VCaP (cell line): ENCODE data around the gene CRB2.

Source experiments
- H3K27ac ChIP-seq: fragments of 450-650 bp; 2 replicates; pipeline ENCODE4 v1.5.1; 2017
- TF ChIP-seq, protein P1 (sequence below): fragments of 450-650 bp; conservative IDR thresholded peaks from 2 replicates; pipeline ENCODE4 v1.5.1; 2017; ENCODE audit warnings: mild to moderate bottlenecking, moderate library complexity

Gene CRB2

DNA sequence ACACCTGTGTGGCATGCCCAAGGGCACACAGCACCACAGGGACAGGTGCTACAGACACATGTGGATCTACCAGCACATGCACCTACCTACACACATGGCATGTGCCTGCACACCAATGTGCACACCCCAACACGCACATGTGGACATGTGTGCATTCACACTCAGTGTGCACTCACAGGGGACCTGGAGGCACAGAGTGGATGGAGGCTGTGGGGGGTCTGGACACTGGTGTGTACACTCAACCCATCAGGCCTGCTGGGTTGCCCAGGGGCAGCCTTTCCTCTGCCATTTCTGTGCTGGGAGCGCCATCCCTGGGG is 1.7 kb downstream of the CRB2 start:
- H3K27ac ChIP-seq, result no peak overlapping the region
- TF ChIP-seq, protein P1, sequence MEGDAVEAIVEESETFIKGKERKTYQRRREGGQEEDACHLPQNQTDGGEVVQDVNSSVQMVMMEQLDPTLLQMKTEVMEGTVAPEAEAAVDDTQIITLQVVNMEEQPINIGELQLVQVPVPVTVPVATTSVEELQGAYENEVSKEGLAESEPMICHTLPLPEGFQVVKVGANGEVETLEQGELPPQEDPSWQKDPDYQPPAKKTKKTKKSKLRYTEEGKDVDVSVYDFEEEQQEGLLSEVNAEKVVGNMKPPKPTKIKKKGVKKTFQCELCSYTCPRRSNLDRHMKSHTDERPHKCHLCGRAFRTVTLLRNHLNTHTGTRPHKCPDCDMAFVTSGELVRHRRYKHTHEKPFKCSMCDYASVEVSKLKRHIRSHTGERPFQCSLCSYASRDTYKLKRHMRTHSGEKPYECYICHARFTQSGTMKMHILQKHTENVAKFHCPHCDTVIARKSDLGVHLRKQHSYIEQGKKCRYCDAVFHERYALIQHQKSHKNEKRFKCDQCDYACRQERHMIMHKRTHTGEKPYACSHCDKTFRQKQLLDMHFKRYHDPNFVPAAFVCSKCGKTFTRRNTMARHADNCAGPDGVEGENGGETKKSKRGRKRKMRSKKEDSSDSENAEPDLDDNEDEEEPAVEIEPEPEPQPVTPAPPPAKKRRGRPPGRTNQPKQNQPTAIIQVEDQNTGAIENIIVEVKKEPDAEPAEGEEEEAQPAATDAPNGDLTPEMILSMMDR, result no peak

DNA sequence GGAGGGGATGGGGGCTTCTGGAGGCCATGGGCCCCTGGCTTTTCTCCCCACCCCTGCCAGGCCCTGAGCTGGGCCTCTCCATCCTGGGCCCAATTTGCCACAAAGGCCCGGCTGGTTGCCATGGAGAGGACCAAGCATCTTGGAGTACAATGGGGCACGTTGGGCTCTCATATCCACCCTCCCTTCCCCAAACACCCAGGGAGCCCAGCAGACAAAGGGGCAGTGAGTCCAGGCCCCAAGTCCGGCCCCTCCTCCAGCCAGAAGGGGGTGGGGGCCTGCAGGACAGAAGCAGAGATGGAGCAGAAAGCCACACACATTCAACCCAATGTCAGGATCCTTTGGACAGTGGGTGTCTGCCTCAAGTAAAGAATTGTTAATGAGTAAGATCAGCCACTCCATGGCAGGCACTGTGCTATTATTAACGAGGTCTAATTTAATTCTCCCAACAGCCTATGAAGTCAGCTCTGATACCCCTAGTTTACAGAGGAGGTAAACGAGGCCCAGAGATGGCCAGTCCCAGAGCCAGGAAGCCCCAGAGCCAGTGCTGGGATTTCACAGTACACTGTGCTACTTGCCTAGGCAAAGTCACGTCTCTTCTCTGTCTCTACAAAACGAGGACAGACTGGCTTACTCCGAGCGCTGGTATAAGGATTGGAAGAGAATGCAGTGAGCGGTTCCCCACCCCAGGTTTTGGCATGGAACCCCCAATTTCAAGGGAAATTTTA is 2.3 kb downstream of the CRB2 start:
- no peak overlapping the region for H3K27ac ChIP-seq
- TF ChIP-seq, protein P1, result no peak

DNA sequence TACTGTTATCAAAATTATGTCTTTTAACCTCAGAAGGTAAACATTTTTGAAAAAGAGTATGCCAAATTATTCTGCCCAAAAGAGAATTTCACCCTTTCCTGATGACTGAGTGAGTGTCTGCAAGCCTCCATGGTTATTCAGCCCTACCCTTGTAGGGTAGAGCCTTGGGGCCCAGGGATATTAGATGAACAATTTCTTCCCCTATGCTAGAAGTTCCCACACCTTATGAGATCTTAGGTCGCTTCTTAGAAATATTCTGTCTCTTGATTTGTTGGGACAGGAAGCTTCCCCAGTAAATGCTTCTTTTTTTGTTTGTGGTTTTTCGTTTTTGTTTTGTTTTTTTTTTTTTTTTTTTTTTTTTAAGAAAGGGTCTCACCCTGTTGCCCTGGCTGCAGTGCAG is 3.1 kb downstream of the CRB2 start:
- TF ChIP-seq, protein P1, result no peak
- no peak overlapping the region for H3K27ac ChIP-seq

DNA sequence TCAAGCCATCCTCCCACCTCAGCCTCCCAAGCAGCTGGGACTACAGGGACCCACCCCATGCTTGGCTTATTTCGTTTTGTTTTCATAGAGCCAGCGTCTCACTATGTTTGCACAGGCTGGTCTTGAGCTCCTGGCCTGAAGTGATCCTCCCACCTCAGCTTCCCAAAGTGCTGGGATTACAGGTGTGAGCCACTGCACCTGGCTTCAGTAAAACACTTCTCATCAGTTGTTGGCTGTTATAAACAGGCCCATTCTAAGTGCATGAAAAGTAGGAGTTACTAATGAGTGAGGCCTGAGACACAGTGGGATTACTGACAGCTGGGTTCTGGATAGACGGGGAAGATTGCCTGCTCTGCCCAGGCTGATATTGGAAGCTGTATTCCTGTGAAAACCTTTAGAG is 3.5 kb downstream of the CRB2 start:
- TF ChIP-seq, protein P1, result no peak
- no peak overlapping the region for H3K27ac ChIP-seq

DNA sequence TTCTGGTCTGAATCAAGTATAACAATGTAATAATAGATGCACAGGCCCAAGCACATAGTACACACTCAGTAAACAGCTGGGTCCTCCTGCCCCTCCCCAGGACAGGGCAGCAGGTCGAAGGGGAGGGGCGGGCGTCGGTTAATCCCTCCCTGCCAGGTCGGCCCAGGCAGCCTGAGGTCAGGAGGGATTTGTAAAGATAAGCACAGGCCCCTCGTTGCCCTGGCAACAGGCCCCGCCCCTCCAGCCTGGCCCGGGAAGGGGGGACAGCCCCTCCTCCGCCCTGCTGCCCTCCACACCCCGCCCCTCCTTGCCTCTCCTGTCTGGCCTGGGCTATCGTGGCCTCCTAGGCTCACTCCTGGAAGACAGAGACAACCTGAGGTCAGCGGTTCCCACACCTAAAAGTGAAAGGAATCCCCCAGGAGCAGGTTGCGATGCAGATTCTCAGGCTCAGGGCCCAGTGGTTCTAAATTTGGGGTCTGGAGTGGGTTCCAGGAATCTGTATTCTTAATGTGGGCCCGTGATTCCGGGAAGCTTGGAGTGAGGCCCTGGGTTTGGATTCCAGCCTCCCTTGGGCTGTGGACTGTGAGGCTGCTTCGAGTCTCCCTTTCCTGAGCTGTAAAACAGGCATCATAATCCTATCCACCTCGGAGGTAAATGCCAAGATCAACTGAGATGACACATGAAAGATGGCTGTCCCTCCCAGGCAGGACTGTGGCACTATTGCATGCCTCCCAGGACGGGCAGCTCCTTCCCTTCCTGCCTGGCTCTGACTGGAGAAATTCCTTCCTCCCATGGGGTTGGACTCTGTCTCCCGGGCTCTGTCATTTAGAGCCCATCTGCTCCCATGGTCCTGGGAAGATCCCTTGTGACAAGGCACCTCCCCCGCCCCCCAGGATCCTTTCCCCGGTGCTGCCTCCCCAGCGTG is 4.4 kb downstream of the CRB2 start:
- TF ChIP-seq, protein P1, result no peak
- no peak overlapping the region for H3K27ac ChIP-seq

DNA sequence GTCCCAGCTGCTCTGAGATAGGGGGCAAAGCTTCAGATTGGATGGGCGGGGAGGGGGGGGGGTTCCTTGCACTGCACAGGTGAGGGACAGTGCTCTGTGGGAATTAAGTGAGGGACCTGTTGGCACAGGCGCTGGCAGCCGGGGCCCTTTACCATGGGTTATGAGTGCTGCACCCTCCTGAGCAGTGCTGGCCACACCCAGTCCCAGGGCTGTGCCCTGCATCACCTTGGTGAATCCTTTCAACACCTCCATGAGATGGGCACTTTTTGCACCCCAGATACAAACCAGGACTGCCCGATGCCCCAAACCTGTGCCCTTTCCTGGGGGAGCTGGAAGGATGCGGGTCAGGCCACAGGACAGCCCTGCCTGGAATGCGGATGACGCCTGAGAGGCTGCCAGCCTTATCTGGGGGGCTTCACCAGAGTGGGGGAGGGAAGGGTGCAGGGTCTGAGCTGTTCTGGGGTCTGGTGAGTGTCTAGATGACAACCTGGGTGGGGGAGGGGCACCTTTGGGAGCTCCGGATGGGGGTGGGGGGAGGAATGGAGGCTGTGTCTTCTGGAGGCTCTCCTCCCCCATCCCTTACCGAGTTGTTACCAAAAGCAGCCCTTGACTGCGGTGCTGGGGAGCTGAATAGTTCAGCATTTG is 5.2 kb downstream of the CRB2 start:
- TF ChIP-seq, protein P1, result no peak
- H3K27ac ChIP-seq, result no peak overlapping the region
